B cell (primary cell): Measurements from ENCODE around the gene FOXP4. TPM values are rescaled to one million over a fixed set of nuclear protein-coding genes. Genes with fewer than 3 reads are reported as not detected.
A peak's percentile ranks its signal among the peaks of the same experiment; 100 is the strongest.

Experiments used
- ATAC-seq: fragments of 200-7000 bp; cut with Tn5 transposase; one replicate; pipeline ENCODE4 v1.10.0; 2021; ENCODE audit warnings: low read depth, mild to moderate bottlenecking, moderate number of reproducible peaks, moderate library complexity
- CTCF ChIA-PET: fragments of 350-600 bp; sonication (Branson Sonifier 250); formaldehyde crosslinking; loops from one replicate; lab custom pipeline; 2021; ENCODE audit warnings: antibody characterized with exemption, inconsistent platforms; lab: Charles Lee
- POLR2A ChIA-PET: fragments of 350-600 bp; sonication (Branson Sonifier 250); formaldehyde crosslinking; loops from one replicate; lab custom pipeline; 2021; ENCODE audit warnings: antibody characterized with exemption; lab: Charles Lee
- DNase-seq: peaks from one replicate; pipeline ENCODE4 v3.0.0; 2013
- H2AFZ ChIP-seq: 2 replicates; pipeline ENCODE4 v1.6.1; 2012; ENCODE audit warnings: mild to moderate bottlenecking, low read depth, low read length; ENCODE audit not compliant: insufficient read depth, poor library complexity, severe bottlenecking
- H3K27ac ChIP-seq, 2 donors: 1 replicate in 1 of 2; 2 replicates in 1 of 2; pipeline ENCODE4 v1.5.1; 2012 to 2013; ENCODE audit warnings: low read length in 2 of 2, mild to moderate bottlenecking in 2 of 2, moderate library complexity in 1 of 2
- H3K27me3 ChIP-seq, 4 experiments: fragments of 200-600 bp in 1 of 4; sonication (generic) in 1 of 4; replicated peaks in 1 of 4; 1 replicate in 2 of 4; 2 replicates in 2 of 4; pipeline versions ENCODE4 v1.6.1 to v1.7.0; 2013 to 2016; ENCODE audit warnings: low read length in 3 of 4, mild to moderate bottlenecking in 2 of 4, mixed read lengths in 1 of 4, moderate library complexity in 1 of 4; ENCODE audit not compliant: insufficient read depth in 4 of 4, control insufficient read depth in 3 of 4; ENCODE audit errors: control extremely low read depth in 1 of 4
- H3K36me3 ChIP-seq, 2 experiments: replicated peaks in 1 of 2; 1 replicate in 1 of 2; 2 replicates in 1 of 2; pipeline versions ENCODE4 v1.6.1 to v1.7.1; 2013; ENCODE audit warnings: low read length in 1 of 2; ENCODE audit not compliant: insufficient read depth in 2 of 2, control insufficient read depth in 1 of 2; ENCODE audit errors: control extremely low read depth in 1 of 2, extremely low read depth in 1 of 2
- H3K4me1 ChIP-seq, 2 donors: fragments of 200-600 bp in 1 of 2; sonication (generic) in 1 of 2; 1 replicate in 1 of 2; 2 replicates in 1 of 2; pipeline versions ENCODE4 v1.5.1 to v1.6.1; 2013 to 2017; ENCODE audit warnings: low read length in 2 of 2; ENCODE audit not compliant: control insufficient read depth in 2 of 2, insufficient read depth in 2 of 2
- H3K4me2 ChIP-seq: replicated peaks from 2 replicates; pipeline ENCODE3; 2012; ENCODE audit warnings: mild to moderate bottlenecking, low read depth, low read length; ENCODE audit not compliant: poor library complexity, severe bottlenecking
- H3K4me3 ChIP-seq, 5 experiments: fragments of 200-600 bp in 1 of 5; sonication (generic) in 1 of 5; 1 replicate in 3 of 5; 2 replicates in 2 of 5; pipeline versions ENCODE4 v1.5.1 to v1.7.0; 2011 to 2016; ENCODE audit warnings: low read length in 4 of 5, mild to moderate bottlenecking in 4 of 5, low read depth in 2 of 5, control low read depth in 1 of 5, moderate library complexity in 1 of 5; ENCODE audit not compliant: insufficient read depth in 1 of 5; ENCODE audit errors: control extremely low read depth in 1 of 5, extremely low read depth in 1 of 5
- H3K79me2 ChIP-seq: fragments of 200-600 bp; sonication (generic); one replicate; pipeline ENCODE4 v1.6.0; 2016; ENCODE audit warnings: low read length; ENCODE audit not compliant: control insufficient read depth, insufficient read depth
- H3K9ac ChIP-seq: fragments of 200-600 bp; sonication (generic); 2 replicates; pipeline ENCODE4 v1.6.1; 2017; ENCODE audit warnings: mild to moderate bottlenecking, low read length, moderate library complexity
- H3K9me3 ChIP-seq, 3 donors: one replicate each; pipeline versions ENCODE4 v1.6.1 to v1.7.1; 2013; ENCODE audit warnings: low read length in 2 of 3; ENCODE audit not compliant: control insufficient read depth in 2 of 3, insufficient read depth in 1 of 3; ENCODE audit errors: control extremely low read depth in 1 of 3
- H4K20me1 ChIP-seq: 2 replicates; pipeline ENCODE4 v1.6.0; 2012; ENCODE audit warnings: mild to moderate bottlenecking, low read length; ENCODE audit not compliant: insufficient read depth, control insufficient read depth, poor library complexity, severe bottlenecking
- H3K27ac Mint-ChIP-seq: one replicate; pipeline ENCODE4 v1.8.0; 2021; ENCODE audit warnings: mixed read lengths
- H3K27me3 Mint-ChIP-seq: one replicate; pipeline ENCODE4 v1.8.0; 2021; ENCODE audit warnings: mixed read lengths
- H3K4me1 Mint-ChIP-seq: one replicate; pipeline ENCODE4 v1.8.0; 2021; ENCODE audit warnings: mixed read lengths
- H3K4me3 Mint-ChIP-seq: one replicate; pipeline ENCODE4 v1.8.0; 2021; ENCODE audit warnings: mixed read lengths
- H3K9me3 Mint-ChIP-seq: one replicate; pipeline ENCODE4 v1.8.0; 2022; ENCODE audit warnings: mixed read lengths; ENCODE audit not compliant: insufficient read depth
- EZH2 ChIP-seq: IDR thresholded peaks from 2 replicates; pipeline ENCODE4 v1.6.1; 2012; ENCODE audit warnings: borderline replicate concordance, low read depth, mild to moderate bottlenecking, moderate library complexity, low read length; ENCODE audit not compliant: insufficient read depth, poor library complexity, severe bottlenecking
- WGBS: methylation state at CpG from one replicate; pipeline ENCODE4 v1.1.5; 2013; ENCODE audit warnings: missing lambda C conversion rate; ENCODE audit not compliant: insufficient coverage; 5-methylcytosine and 5-hydroxymethylcytosine counted together
- intact Hi-C: fragments of 100-400 bp; cut with micrococcal nuclease; formaldehyde crosslinking; loops from one replicate; pipeline ENCODE4 v1.10.0; 2022
- polyA plus RNA-seq: library from polyadenylated mRNA; depleted of rRNA; stranded (reverse); fragments of >200 nt; gene quantifications from 2 replicates; pipeline ENCODE4 v1.2.3, GENCODE V29; 2012
- total RNA-seq, 2 donors: library from RNA; stranded (reverse); fragments of 120-200 nt in 1 of 2; gene quantifications; 1 replicate in 1 of 2; 2 replicates in 1 of 2; pipeline versions ENCODE4 v1.2.3 to v1.2.4, GENCODE V29; 2013 to 2022
- TF ChIP-seq, protein P1 (sequence below): fragments of 200-600 bp; IDR thresholded peaks from one replicate; pipeline ENCODE4 v1.8.0; 2022; ENCODE audit warnings: antibody characterized with exemption, mild to moderate bottlenecking

The FOXP4 gene
- total and polyA plus RNA-seq, 2 donors (not counting 1 experiment from before 2014, with no cell fraction given): 17.0 to 38.7 TPM

- ATAC-seq: no peak
- Histone ChIP-seq H2AFZ (no peak overlapping the region), H3K27me3 (peaks cover 0 to 7% (median 0%) of the 10 kb centered on the region in 4 experiments), H3K9me3 (no peaks in the 10 kb centered on the region), H4K20me1 (no peaks in the 10 kb centered on the region), H3K9ac (no peak overlapping the region), H3K4me2 (no peak overlapping the region), H3K4me3 (no peak overlapping the region), H3K4me1 (peaks cover 40 to 53% of the 10 kb centered on the region in 2 donors), H3K79me2 (no peaks in the 10 kb centered on the region), H3K36me3 (no peaks in the 10 kb centered on the region), H3K27ac (no peak overlapping the region)
- Mint-ChIP-seq H3K4me3 (no peak overlapping the region), H3K9me3 (no peaks in the 10 kb centered on the region), H3K4me1 (peaks cover 59% of the 10 kb centered on the region), H3K27me3 (peaks cover 6% of the 10 kb centered on the region), H3K27ac (peak overlapping the region; percentile 39)
- CTCF ChIA-PET: interaction anchor here (1.2 kb wide), 1 partner anchor 66 kb away, joined by 5 read pairs; no protein-coding TSS in a partner anchor
- no peak for DNase-seq
- TF ChIP-seq, protein P1, sequence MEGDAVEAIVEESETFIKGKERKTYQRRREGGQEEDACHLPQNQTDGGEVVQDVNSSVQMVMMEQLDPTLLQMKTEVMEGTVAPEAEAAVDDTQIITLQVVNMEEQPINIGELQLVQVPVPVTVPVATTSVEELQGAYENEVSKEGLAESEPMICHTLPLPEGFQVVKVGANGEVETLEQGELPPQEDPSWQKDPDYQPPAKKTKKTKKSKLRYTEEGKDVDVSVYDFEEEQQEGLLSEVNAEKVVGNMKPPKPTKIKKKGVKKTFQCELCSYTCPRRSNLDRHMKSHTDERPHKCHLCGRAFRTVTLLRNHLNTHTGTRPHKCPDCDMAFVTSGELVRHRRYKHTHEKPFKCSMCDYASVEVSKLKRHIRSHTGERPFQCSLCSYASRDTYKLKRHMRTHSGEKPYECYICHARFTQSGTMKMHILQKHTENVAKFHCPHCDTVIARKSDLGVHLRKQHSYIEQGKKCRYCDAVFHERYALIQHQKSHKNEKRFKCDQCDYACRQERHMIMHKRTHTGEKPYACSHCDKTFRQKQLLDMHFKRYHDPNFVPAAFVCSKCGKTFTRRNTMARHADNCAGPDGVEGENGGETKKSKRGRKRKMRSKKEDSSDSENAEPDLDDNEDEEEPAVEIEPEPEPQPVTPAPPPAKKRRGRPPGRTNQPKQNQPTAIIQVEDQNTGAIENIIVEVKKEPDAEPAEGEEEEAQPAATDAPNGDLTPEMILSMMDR: no peak
- intact Hi-C loops: no loop called here
- POLR2A ChIA-PET: no interaction called here
- 81% methylated on average over 6 of the region's 7 CpGs for WGBS
Measured at GRCh38 chr6:41529970-41530369, 16.2 kb upstream of the FOXP4 start.

DNA sequence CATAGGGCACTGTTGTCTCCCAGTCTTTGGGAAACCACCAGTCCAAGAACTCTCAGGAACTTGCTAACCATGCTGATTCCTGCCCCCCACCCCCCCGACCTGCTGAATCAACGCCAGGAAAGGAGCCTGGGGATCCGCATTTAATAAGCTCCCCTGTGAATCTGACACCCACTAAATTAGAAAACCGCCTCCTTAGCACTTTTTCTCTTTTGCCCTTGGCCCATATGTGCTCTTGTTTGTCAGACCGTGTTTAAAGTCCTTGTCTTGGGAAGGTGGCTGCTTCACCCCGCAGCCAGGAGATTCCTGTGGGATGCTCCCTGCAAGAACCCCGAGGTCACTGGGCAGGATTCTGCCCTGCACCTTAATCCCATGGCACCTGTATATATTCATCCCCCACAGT lies 15.7 kb upstream of the FOXP4 start:
- intact Hi-C loops: no loop called here
- H3K4me2 ChIP-seq: no peak overlapping the region
- CTCF ChIA-PET: no interaction called here

More for the DNA sequence above, 15.7 kb upstream of the FOXP4 start:
- DNase-seq: no peak
- TF ChIP-seq EZH2: no peak
- TF ChIP-seq, protein P1: no peak
- H3K9me3 ChIP-seq: no peaks in the 10 kb centered on the region
- H3K9ac ChIP-seq: no peak overlapping the region
- no peak overlapping the region for H2AFZ ChIP-seq
- H3K4me3 ChIP-seq: no peak overlapping the region
- Mint-ChIP-seq H3K27me3 (peaks cover 6% of the 10 kb centered on the region), H3K4me3 (no peak overlapping the region), H3K27ac (peak overlapping the region; percentile 46), H3K9me3 (no peaks in the 10 kb centered on the region), H3K4me1 (peaks cover 59% of the 10 kb centered on the region)
- H4K20me1 ChIP-seq: no peaks in the 10 kb centered on the region
- WGBS: 89% methylated on average over 7 of the region's 7 CpGs
- H3K27ac ChIP-seq: no peak overlapping the region
- H3K36me3 ChIP-seq: no peaks in the 10 kb centered on the region
- no peak for ATAC-seq
- peaks cover 40 to 53% of the 10 kb centered on the region in 2 donors for H3K4me1 ChIP-seq
- H3K27me3 ChIP-seq: peaks cover 0 to 7% (median 0%) of the 10 kb centered on the region in 4 experiments
- POLR2A ChIA-PET: no interaction called here
- no peaks in the 10 kb centered on the region for H3K79me2 ChIP-seq
